ENCODE results near the gene FYCO1. TPM values are rescaled to one million over a fixed set of nuclear protein-coding genes. Genes with fewer than 3 reads are reported as not detected.

The FYCO1 gene
- total RNA-seq, 2 experiments from 2014 or later: 8.2 to 10.6 TPM

DNA sequence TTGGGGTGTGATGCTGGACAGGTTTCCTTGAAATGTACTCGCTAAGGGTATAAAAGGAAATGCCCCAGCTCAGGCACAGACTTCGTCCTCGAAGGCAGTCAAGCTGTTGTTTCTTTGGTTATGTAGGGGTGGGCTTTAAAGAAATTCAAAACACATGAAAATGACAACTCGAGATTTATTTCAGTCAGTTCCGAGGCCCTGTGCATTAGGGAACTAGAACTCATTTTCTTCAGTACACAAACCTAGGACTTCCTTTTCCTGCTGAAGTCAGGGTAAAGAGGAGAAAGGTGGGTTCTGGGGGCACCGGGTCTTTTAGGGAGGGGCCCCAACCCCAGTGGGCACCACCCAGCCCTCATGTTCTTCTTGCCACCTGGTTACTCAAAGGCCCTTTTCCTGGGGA, 101.6 kb downstream of the FYCO1 start:
- H3K27ac Mint-ChIP-seq: no peak overlapping the region
- peaks cover 32% of the 10 kb centered on the region for H3K4me1 Mint-ChIP-seq
- no peaks in the 10 kb centered on the region for H3K9me3 Mint-ChIP-seq (ENCODE audit: low read depth)
- peaks cover 31% of the 10 kb centered on the region for H3K27me3 Mint-ChIP-seq
- no peak overlapping the region for H3K4me3 Mint-ChIP-seq
- ATAC-seq: no peak
- DNase-seq: no peak
- intact Hi-C loops (cut with DNase I, micrococcal nuclease): no loop called here
- H3K36me3 Mint-ChIP-seq (ENCODE audit: low read depth): no peaks in the 10 kb centered on the region
- POLR2A ChIA-PET: no interaction called here
- CTCF ChIA-PET: interaction anchor here (0.9 to 1.6 kb wide), 2 partner anchors 13 to 35 kb away, joined by 3 read pairs; no protein-coding TSS in a partner anchor

GRCh38 chr3:45892161-45892560, 103.5 kb downstream of the FYCO1 start:
- intact Hi-C loops (cut with DNase I, micrococcal nuclease): no loop called here

GRCh38 chr3:45890405-45890804, 105.2 kb downstream of the FYCO1 start:
- Mint-ChIP-seq H3K36me3 (ENCODE audit: low read depth) (no peaks in the 10 kb centered on the region), H3K9me3 (ENCODE audit: low read depth) (no peaks in the 10 kb centered on the region), H3K27me3 (peaks cover 34% of the 10 kb centered on the region), H3K27ac (no peak overlapping the region), H3K4me1 (peaks cover 49% of the 10 kb centered on the region), H3K4me3 (no peak overlapping the region)
- intact Hi-C loops (cut with DNase I, micrococcal nuclease): no loop called here
- ATAC-seq (no peak), DNase-seq (peak; percentile 41)
- ChIA-PET POLR2A (no interaction called here), CTCF (interaction anchor here (0.7 to 1.2 kb wide), 2 partner anchors 39 to 193 kb away, joined by 4 read pairs; no protein-coding TSS in a partner anchor)

More at GRCh38 chr3:45892161-45892560, 103.5 kb downstream of the FYCO1 start:
- Mint-ChIP-seq H3K27me3 (peaks cover 25% of the 10 kb centered on the region), H3K4me3 (no peak overlapping the region), H3K4me1 (peaks cover 42% of the 10 kb centered on the region), H3K9me3 (ENCODE audit: low read depth) (no peaks in the 10 kb centered on the region), H3K36me3 (ENCODE audit: low read depth) (no peaks in the 10 kb centered on the region), H3K27ac (no peak overlapping the region)
- POLR2A ChIA-PET: no interaction called here
- DNase-seq (no peak), ATAC-seq (no peak)
- CTCF ChIA-PET: interaction anchor here (0.8 kb wide), 1 partner anchor 300 kb away, joined by 3 read pairs; no protein-coding TSS in a partner anchor

DNA sequence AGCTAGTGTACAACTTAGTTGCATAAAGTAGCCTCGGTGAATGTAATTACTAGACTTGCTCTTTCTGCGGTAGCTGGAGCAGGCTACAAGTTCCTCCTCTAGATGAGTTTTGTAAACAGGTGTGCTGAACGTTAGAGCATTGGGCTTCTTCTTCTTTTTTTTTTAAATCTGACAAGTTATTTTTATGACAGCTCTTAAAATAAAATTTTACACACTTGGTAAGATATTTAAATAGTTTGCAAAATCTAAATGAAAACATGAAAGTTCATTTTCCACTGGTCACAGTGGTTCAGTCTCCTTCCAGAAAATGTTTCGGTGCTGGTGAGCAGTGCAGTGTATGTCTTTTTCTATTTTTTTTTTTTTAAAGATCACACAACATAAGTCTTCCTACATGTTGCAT, 106.3 kb downstream of the FYCO1 start:
- Mint-ChIP-seq H3K9me3 (ENCODE audit: low read depth) (no peaks in the 10 kb centered on the region), H3K27ac (no peak overlapping the region), H3K4me1 (peaks cover 55% of the 10 kb centered on the region), H3K27me3 (peaks cover 34% of the 10 kb centered on the region), H3K36me3 (ENCODE audit: low read depth) (no peaks in the 10 kb centered on the region), H3K4me3 (no peak overlapping the region)
- no peak for DNase-seq
- no peak for ATAC-seq
- intact Hi-C loops (cut with DNase I, micrococcal nuclease): no loop called here
- ChIA-PET CTCF (interaction anchor here (0.6 to 1.2 kb wide), 4 partner anchors 8 to 187 kb away, joined by 3 read pairs; no protein-coding TSS in a partner anchor), POLR2A (interaction anchor here (0.6 to 0.7 kb wide), 2 partner anchors 51 to 133 kb away, joined by 3 to 6 read pairs; no protein-coding TSS in a partner anchor)

- Mint-ChIP-seq H3K27ac (no peak overlapping the region), H3K4me3 (no peak overlapping the region), H3K4me1 (peaks cover 48% of the 10 kb centered on the region), H3K36me3 (ENCODE audit: low read depth) (no peaks in the 10 kb centered on the region), H3K9me3 (ENCODE audit: low read depth) (no peaks in the 10 kb centered on the region), H3K27me3 (peaks cover 35% of the 10 kb centered on the region)
- ChIA-PET POLR2A (interaction anchor here (1.0 kb wide), 1 partner anchor 55 kb away, joined by 3 read pairs; the partner anchor contains the start of gene CXCR6), CTCF (interaction anchor here (0.6 to 1.6 kb wide), 7 partner anchors 15 to 231 kb away, joined by 3 to 4 read pairs (median 3); no protein-coding TSS in a partner anchor)
- DNase-seq (no peak), ATAC-seq (peak; percentile 43)
- intact Hi-C loops (cut with DNase I, micrococcal nuclease): no loop called here
These were observed 107.7 kb downstream of the FYCO1 start for GRCh38 chr3:45887759-45888511.

- no peak for DNase-seq
- H3K27me3 Mint-ChIP-seq: peaks cover 30% of the 10 kb centered on the region
- ATAC-seq: peak; percentile 54
- H3K4me3 Mint-ChIP-seq: no peak overlapping the region
- no peaks in the 10 kb centered on the region for H3K36me3 Mint-ChIP-seq (ENCODE audit: low read depth)
- CTCF ChIA-PET: interaction anchor here (0.6 to 1.6 kb wide), 4 partner anchors 16 to 230 kb away, joined by 3 to 4 read pairs (median 3); no protein-coding TSS in a partner anchor
- no peaks in the 10 kb centered on the region for H3K9me3 Mint-ChIP-seq (ENCODE audit: low read depth)
- intact Hi-C loops (cut with DNase I, micrococcal nuclease): no loop called here
- peaks cover 42% of the 10 kb centered on the region for H3K4me1 Mint-ChIP-seq
- POLR2A ChIA-PET: interaction anchor here (1.0 kb wide), 1 partner anchor 56 kb away, joined by 3 read pairs; the partner anchor contains the start of gene CXCR6
- no peak overlapping the region for H3K27ac Mint-ChIP-seq
These were observed 108.3 kb downstream of the FYCO1 start for GRCh38 chr3:45887285-45887684.

DNA sequence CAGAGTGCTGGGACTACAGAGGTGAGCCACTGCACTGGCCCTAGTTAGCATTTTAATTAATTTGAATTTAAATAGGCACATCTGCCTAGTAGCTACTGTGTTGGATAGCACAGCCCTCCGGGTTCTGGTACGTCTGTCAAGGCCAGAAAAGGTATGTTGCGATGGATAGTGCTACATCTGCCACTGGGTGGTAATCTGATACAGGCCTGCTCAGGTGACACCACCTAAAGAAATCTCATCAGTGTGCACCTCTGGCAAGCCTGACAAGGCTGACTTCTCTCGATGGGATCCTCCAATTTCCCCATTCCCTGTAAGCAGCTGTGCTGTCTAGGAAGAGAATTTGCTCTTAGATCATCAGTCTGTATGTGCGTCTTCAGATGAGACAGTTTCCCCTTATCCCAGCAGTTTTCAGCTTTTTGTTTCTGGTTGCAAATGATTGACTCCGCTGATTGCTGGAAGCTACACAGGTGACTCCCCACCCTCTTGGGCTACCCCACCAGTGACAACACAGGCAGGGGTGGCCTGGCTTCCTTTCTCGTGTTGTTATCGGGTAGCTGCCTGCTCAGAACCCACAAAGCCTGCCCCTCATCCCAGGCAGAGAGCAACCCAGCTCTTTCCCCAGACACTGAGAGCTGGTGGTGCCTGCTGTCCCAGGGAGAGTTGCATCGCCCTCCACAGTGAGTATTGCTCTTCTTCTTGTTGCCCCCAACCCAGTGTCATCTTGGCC, 109.5 kb downstream of the FYCO1 start, which contains the start of gene CCR9:
TSS of gene CCR9 (plus strand) at position 565 of the 727 bp plus-strand sequence. CDS start 8,391 bp downstream, outside the sequence.
- no peak within 1 kb of the TSS for H3K4me3 Mint-ChIP-seq
- POLR2A ChIA-PET: no interaction called here
- DNase-seq: no peak
- intact Hi-C loops (cut with DNase I, micrococcal nuclease): loop anchor here in 1 of 2 experiments (2.0 kb wide), 1 partner anchor 21 kb away; no protein-coding TSS in a partner anchor
- no peaks in the 10 kb centered on the region for H3K9me3 Mint-ChIP-seq (ENCODE audit: low read depth)
- H3K36me3 Mint-ChIP-seq (ENCODE audit: low read depth): no peaks in the 10 kb centered on the region
- H3K27me3 Mint-ChIP-seq: peaks cover 29% of the 10 kb centered on the region
- H3K27ac Mint-ChIP-seq: no peak within 1 kb of the TSS
- CTCF ChIA-PET: interaction anchor here (0.6 to 1.2 kb wide), 3 partner anchors 12 to 193 kb away, joined by 3 to 7 read pairs (median 3); no protein-coding TSS in a partner anchor
- H3K4me1 Mint-ChIP-seq: peaks cover 40% of the 10 kb centered on the region
- no peak for ATAC-seq

GRCh38 chr3:45884368-45885201, 111.0 kb downstream of the FYCO1 start:
- Mint-ChIP-seq H3K36me3 (ENCODE audit: low read depth) (no peaks in the 10 kb centered on the region), H3K27me3 (peaks cover 28% of the 10 kb centered on the region), H3K4me1 (peaks cover 38% of the 10 kb centered on the region), H3K4me3 (no peak overlapping the region), H3K27ac (no peak overlapping the region), H3K9me3 (ENCODE audit: low read depth) (no peaks in the 10 kb centered on the region)
- DNase-seq: peak; percentile 64
- ChIA-PET POLR2A (interaction anchor here (0.6 to 0.7 kb wide), 2 partner anchors 90 to 110 kb away, joined by 4 to 6 read pairs; no protein-coding TSS in a partner anchor), CTCF (interaction anchor here (0.6 to 1.2 kb wide), 5 partner anchors 20 to 491 kb away, joined by 3 to 5 read pairs (median 4); no protein-coding TSS in a partner anchor)
- peak; percentile 24 for ATAC-seq
- intact Hi-C loops (cut with DNase I, micrococcal nuclease): loop anchor here (1.0 to 5.0 kb wide), 3 partner anchors 20 to 33 kb away; no protein-coding TSS in a partner anchor

- ChIA-PET CTCF (interaction anchor here (0.6 to 1.8 kb wide), 9 partner anchors 8 to 203 kb away, joined by 3 to 5 read pairs (median 3); no protein-coding TSS in a partner anchor), POLR2A (interaction anchor here (0.9 to 1.4 kb wide), 2 partner anchors 17 to 20 kb away, joined by 3 to 6 read pairs; no protein-coding TSS in a partner anchor)
- intact Hi-C loops (cut with DNase I, micrococcal nuclease): loop anchor here (1.0 to 5.0 kb wide), 2 partner anchors 20 to 36 kb away; no protein-coding TSS in a partner anchor
- Mint-ChIP-seq H3K36me3 (ENCODE audit: low read depth) (no peaks in the 10 kb centered on the region), H3K27ac (peak overlapping the region; percentile 2), H3K27me3 (peaks cover 40% of the 10 kb centered on the region), H3K9me3 (ENCODE audit: low read depth) (no peaks in the 10 kb centered on the region), H3K4me1 (peaks cover 27% of the 10 kb centered on the region), H3K4me3 (no peak overlapping the region)
- DNase-seq (peak; percentile 63), ATAC-seq (peak; percentile 92)
These were observed 114.3 kb downstream of the FYCO1 start for GRCh38 chr3:45881078-45882022.
